Activated naive CD4-positive, alpha-beta T cell treated with anti-CD3 and anti-CD28 coated beads for 36 hours (primary cell): Measurements from ENCODE around the gene SYNPO2. TPM values are rescaled to one million over a fixed set of nuclear protein-coding genes. Genes with fewer than 3 reads are reported as not detected.

Experiments used
- CTCF ChIA-PET: fragments of 350-600 bp; sonication (Branson Sonifier 250); formaldehyde crosslinking; loops from one replicate; lab custom pipeline; 2021; ENCODE audit warnings: antibody characterized with exemption; lab: Charles Lee
- DNase-seq: peaks from one replicate; pipeline ENCODE4 v3.0.0-alpha.2; 2020
- H3K27ac Mint-ChIP-seq: one replicate; pipeline ENCODE4 v1.8.0; 2021; ENCODE audit warnings: mild to moderate bottlenecking, mixed read lengths
- H3K27me3 Mint-ChIP-seq: one replicate; pipeline ENCODE4 v1.8.0; 2021; ENCODE audit warnings: low read depth, mixed read lengths
- H3K36me3 Mint-ChIP-seq: one replicate; pipeline ENCODE4 v1.8.0; 2021; ENCODE audit warnings: low read depth, mixed read lengths
- H3K4me1 Mint-ChIP-seq: one replicate; pipeline ENCODE4 v1.8.0; 2021; ENCODE audit warnings: low read depth, mixed read lengths
- H3K4me3 Mint-ChIP-seq: one replicate; pipeline ENCODE4 v1.8.0; 2021; ENCODE audit warnings: mild to moderate bottlenecking, moderate library complexity, mixed read lengths
- H3K9me3 Mint-ChIP-seq: one replicate; pipeline ENCODE4 v1.8.0; 2021; ENCODE audit warnings: mixed read lengths
- intact Hi-C: fragments of 100-400 bp; cut with micrococcal nuclease; formaldehyde crosslinking; loops from one replicate; pipeline ENCODE4 v1.15.1; 2023
- total RNA-seq, 2 experiments: library from RNA; stranded (reverse); gene quantifications; one replicate each; pipeline ENCODE4 v1.2.3, GENCODE V29; 2021

The SYNPO2 gene
- total RNA-seq, 2 experiments from 2014 or later, result 0.14 TPM; not detected in 1

DNA sequence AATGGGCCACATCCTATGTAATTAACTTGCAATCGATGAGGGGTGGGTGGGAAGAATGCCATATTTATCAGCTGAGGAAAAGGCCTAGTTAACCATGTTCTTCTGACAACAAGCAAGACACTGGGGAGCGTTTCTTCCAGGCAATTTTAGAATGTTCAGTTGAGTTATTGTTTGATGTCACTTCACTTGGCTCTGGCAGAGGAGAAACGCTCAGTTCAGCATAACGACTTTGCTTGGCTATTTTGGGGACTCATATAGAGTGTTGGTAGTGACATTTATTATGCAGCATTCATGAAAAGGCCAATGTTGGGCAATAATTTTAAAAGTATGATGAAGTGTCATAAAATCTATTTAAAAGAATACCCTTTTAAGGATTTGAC is 648 bp downstream of the SYNPO2 start:
- intact Hi-C loops, result loop anchor here (10.0 kb wide), 1 partner anchor 465 kb away; no protein-coding TSS in a partner anchor
- Mint-ChIP-seq H3K27ac (no peak overlapping the region), H3K27me3 (peaks cover 30% of the 10 kb centered on the region), H3K9me3 (no peaks in the 10 kb centered on the region), H3K4me3 (peak overlapping the region; percentile 70), H3K4me1 (peaks cover 14% of the 10 kb centered on the region), H3K36me3 (no peaks in the 10 kb centered on the region)
- CTCF ChIA-PET, result interaction anchor here (1.0 to 6.4 kb wide), 5 partner anchors 23 to 119 kb away, joined by 3 to 57 read pairs (median 8); no protein-coding TSS in a partner anchor
- no peak for DNase-seq

DNA sequence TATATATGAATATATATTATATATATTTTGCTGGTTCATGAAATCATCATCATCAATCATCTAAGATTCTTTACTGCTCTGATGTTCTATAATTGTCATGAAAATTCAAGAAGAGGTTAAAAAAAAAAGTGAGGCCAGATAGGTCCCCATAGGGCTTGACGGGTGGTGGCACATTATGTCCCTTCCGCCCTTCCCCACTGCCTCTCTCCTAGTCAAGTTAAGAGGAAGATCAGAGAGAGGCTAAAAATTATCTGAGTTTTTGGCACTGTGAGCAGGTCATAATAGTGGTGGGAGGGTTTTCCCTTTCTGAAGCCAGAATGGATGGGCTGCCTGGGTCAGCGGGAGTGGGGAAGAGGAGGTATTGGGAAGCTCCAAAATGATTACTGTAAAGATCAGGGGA is 5.4 kb downstream of the SYNPO2 start:
- Mint-ChIP-seq H3K9me3 (peaks cover 7% of the 10 kb centered on the region), H3K4me3 (no peak overlapping the region), H3K36me3 (no peaks in the 10 kb centered on the region), H3K27me3 (peaks cover 19% of the 10 kb centered on the region), H3K4me1 (peaks cover 12% of the 10 kb centered on the region), H3K27ac (no peak overlapping the region)
- intact Hi-C loops, result loop anchor here (5.0 kb wide), 1 partner anchor 357 kb away; no protein-coding TSS in a partner anchor
- DNase-seq, result no peak
- CTCF ChIA-PET, result interaction anchor here (0.6 kb wide), 1 partner anchor 143 kb away, joined by 3 read pairs; no protein-coding TSS in a partner anchor

DNA sequence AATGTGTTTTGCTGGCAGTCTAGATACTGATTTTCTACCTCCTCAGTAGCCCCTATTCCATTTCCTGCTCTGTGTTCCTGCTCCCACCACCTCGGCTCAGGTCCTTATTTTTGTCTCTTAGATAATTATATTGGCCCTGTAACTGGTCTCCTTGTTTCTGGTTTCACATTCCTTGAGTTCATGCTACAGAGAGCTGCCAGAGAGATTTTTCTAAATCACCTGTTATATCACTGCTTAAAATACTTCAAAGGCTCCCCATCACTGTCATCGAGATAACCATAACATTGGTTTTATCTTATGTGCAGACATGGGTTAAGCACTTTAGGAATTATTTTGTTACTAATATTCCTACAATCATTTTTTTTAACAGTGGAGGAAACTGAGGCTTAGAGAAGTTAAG is 9.6 kb downstream of the SYNPO2 start:
- Mint-ChIP-seq H3K27ac (no peak overlapping the region), H3K4me3 (no peak overlapping the region), H3K36me3 (no peaks in the 10 kb centered on the region), H3K9me3 (peaks cover 7% of the 10 kb centered on the region), H3K27me3 (peaks cover 3% of the 10 kb centered on the region), H3K4me1 (peaks cover 5% of the 10 kb centered on the region)
- DNase-seq, result no peak
- intact Hi-C loops, result no loop called here
- CTCF ChIA-PET, result interaction anchor here (0.7 kb wide), 1 partner anchor 8 kb away, joined by 3 read pairs; no protein-coding TSS in a partner anchor

DNA sequence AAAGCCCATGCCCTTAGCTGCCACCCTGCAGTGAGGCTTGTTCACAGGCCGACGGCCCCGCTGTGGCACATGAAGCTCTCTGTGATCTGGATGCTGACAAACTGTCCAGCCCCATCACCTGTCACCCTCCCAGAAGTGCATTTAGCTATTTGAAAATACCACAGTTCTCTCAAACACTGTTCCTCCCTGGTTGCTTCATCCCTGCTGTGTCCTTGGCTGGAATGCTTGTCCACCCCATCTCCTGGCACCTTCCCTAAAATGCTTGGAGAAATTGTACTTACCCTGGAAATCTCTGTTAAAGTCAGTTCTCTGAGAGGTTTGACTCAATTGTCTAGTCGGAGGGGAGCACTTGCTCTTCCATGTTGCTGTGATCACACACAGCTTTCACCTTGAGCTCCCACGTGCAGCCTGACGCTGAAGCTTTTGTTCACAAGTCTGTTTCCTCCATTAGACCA is 10.1 kb downstream of the SYNPO2 start:
- no peak overlapping the region for H3K27ac Mint-ChIP-seq
- no peaks in the 10 kb centered on the region for H3K36me3 Mint-ChIP-seq
- intact Hi-C loops, result no loop called here
- no peak overlapping the region for H3K4me3 Mint-ChIP-seq
- DNase-seq, result no peak
- CTCF ChIA-PET, result interaction anchor here (0.7 kb wide), 1 partner anchor 8 kb away, joined by 3 read pairs; no protein-coding TSS in a partner anchor
- H3K27me3 Mint-ChIP-seq, result peaks cover 3% of the 10 kb centered on the region
- H3K4me1 Mint-ChIP-seq, result peaks cover 5% of the 10 kb centered on the region
- peaks cover 7% of the 10 kb centered on the region for H3K9me3 Mint-ChIP-seq

DNA sequence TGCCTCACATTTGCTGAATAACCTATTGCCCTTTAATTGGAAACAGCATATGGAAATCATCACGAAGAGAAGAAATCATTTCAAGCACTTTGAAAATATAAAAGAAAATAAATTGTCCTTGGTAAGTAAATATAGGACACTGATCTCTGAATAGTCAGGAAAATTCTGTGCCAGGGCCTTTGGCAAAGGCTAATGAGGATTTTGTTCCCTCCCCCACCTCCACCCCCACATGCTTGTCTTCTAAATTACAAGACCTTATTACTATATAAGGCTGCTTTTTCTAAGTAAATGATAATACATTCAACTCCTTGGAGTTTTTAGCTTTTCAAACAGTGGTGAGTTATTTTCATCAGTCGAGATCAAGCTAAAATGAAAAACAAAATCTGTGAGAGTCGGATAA is 15.8 kb downstream of the SYNPO2 start:
- H3K4me1 Mint-ChIP-seq, result no peaks in the 10 kb centered on the region
- H3K27me3 Mint-ChIP-seq, result peaks cover 14% of the 10 kb centered on the region
- H3K9me3 Mint-ChIP-seq, result no peaks in the 10 kb centered on the region
- no peak overlapping the region for H3K27ac Mint-ChIP-seq
- H3K36me3 Mint-ChIP-seq, result no peaks in the 10 kb centered on the region
- CTCF ChIA-PET, result no interaction called here
- H3K4me3 Mint-ChIP-seq, result no peak overlapping the region
- intact Hi-C loops, result no loop called here
- no peak for DNase-seq

DNA sequence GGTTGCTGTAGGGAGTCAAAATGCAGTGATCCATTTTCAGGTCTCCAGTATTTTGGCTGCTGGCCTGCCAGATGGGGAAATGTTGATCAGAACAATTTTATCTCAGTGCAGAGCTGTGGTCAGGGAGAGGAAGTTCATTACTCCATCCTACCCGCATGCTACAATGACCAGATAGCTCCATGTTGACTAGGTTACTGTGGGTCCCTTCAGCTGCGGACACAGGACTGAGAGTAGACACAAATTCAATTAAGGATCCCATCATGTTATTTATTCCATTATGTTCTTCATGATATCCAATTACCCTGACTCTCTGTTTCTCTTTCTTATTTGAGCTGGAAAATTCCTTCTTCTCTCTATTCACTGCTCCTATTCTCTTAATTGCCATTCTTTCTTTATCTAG is 16.3 kb downstream of the SYNPO2 start:
- H3K4me3 Mint-ChIP-seq, result no peak overlapping the region
- no peaks in the 10 kb centered on the region for H3K36me3 Mint-ChIP-seq
- no peak overlapping the region for H3K27ac Mint-ChIP-seq
- CTCF ChIA-PET, result no interaction called here
- intact Hi-C loops, result no loop called here
- H3K4me1 Mint-ChIP-seq, result no peaks in the 10 kb centered on the region
- no peak for DNase-seq
- H3K9me3 Mint-ChIP-seq, result no peaks in the 10 kb centered on the region
- H3K27me3 Mint-ChIP-seq, result peaks cover 14% of the 10 kb centered on the region

DNA sequence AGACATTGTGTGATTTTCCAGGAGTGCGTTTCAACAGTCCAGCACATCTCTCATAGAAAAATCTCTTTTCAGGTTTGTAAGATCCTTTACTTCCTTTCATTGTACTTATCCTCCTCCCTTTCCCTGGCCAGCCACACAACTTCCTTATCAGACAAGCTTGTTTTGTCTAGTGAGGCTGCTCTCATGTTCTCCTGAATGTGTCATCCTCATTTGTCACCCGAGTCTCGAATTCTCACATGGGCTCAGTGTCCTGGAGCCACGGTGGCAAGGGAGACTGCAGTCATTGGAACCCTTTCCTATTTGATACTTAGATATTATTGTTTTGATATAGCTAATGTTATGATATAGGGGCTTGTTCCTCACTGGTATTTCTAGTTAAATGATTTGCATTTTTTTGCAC is 16.9 kb downstream of the SYNPO2 start:
- intact Hi-C loops, result no loop called here
- DNase-seq, result no peak
- Mint-ChIP-seq H3K36me3 (no peaks in the 10 kb centered on the region), H3K27ac (no peak overlapping the region), H3K27me3 (peaks cover 14% of the 10 kb centered on the region), H3K4me1 (no peaks in the 10 kb centered on the region), H3K9me3 (no peaks in the 10 kb centered on the region), H3K4me3 (no peak overlapping the region)
- CTCF ChIA-PET, result no interaction called here

DNA sequence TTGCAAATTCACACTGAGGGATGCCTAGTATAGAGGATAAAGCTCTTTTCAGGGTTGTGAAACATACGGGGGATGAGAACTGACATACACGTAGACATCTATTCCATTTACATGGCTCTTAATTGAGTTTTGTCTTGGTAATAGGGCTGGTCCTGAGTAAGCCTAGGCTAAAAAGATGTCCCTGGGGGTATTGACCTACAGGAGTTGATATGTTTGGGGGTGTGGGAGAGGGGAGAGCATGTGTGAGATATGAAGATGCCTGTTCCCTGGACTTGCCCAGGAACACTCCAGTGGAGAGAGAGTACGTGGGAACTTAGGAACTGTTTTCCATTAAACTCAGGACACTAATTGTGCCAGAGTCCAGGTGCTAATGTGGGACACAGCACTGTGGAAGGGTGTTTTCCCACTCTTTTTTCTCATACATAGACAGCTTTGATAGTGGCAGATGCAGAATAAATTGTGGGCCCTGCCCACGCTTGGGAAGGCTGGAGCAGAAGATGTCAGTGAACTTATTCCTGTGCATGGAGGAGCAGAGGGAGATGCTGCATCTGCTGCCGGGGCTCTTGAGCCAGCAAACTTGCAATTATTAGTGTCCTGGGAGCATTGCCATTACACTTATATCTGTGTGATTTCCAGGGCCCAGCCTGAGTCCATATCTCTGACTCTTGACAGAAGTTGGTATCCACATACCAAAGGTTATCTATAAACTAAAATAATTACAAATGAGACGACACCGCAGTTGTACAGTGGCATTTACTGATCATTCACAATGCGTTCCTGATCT is 20.7 kb downstream of the SYNPO2 start:
- CTCF ChIA-PET, result no interaction called here
- peaks cover 16% of the 10 kb centered on the region for H3K27me3 Mint-ChIP-seq
- no peak overlapping the region for H3K4me3 Mint-ChIP-seq
- no peak for DNase-seq
- intact Hi-C loops, result no loop called here
- no peaks in the 10 kb centered on the region for H3K9me3 Mint-ChIP-seq
- no peaks in the 10 kb centered on the region for H3K36me3 Mint-ChIP-seq
- H3K4me1 Mint-ChIP-seq, result no peaks in the 10 kb centered on the region
- H3K27ac Mint-ChIP-seq, result no peak overlapping the region

DNA sequence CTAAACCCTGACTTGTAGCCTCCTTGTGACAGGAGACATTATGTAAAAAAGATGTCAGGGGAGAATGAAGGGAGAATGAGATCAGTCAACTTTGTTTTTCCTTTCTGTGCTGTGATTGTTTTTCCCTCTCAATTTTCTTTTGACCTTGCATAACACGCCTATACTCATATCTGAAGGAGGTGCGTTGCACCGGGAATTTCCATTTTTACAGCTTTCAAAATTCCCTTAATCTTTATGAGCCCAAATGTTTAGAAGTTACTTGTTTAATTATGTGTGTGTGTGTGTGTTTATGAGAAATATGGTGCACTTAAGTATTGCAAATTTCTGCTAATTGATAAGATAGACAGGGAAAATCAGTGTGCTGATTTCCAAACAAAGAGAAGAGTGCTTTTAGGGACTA is 21.6 kb downstream of the SYNPO2 start:
- Mint-ChIP-seq H3K9me3 (no peaks in the 10 kb centered on the region), H3K36me3 (no peaks in the 10 kb centered on the region), H3K4me3 (no peak overlapping the region), H3K27me3 (peaks cover 13% of the 10 kb centered on the region), H3K4me1 (no peaks in the 10 kb centered on the region), H3K27ac (no peak overlapping the region)
- intact Hi-C loops, result no loop called here
- DNase-seq, result no peak
- CTCF ChIA-PET, result interaction anchor here (0.8 kb wide), 1 partner anchor 19 kb away, joined by 3 read pairs; no protein-coding TSS in a partner anchor

DNA sequence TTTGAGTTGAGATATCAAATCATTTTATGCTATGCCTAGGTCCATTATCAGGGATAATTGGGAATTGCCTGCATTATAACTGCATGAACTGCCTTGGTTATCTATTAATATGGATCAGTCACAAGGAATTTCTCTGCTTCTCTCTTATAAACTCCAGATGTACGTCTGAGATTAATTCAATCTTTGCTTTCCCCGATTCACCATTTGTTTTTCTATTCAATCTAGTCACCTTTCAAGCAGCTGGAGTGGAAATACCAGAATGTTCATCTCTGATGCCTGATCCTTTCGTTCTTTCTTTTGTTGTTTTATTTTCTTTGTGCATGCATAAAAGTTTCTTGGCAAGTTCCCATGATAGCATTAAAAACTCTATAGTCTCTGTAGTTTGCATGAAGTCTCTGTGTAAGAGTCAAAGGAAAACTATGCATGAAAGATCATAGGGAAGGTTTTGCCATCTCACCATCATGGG is 22.6 kb downstream of the SYNPO2 start:
- no peaks in the 10 kb centered on the region for H3K36me3 Mint-ChIP-seq
- peaks cover 9% of the 10 kb centered on the region for H3K27me3 Mint-ChIP-seq
- H3K4me1 Mint-ChIP-seq, result no peaks in the 10 kb centered on the region
- H3K27ac Mint-ChIP-seq, result no peak overlapping the region
- CTCF ChIA-PET, result no interaction called here
- H3K4me3 Mint-ChIP-seq, result no peak overlapping the region
- DNase-seq, result no peak
- no peaks in the 10 kb centered on the region for H3K9me3 Mint-ChIP-seq
- intact Hi-C loops, result no loop called here

DNA sequence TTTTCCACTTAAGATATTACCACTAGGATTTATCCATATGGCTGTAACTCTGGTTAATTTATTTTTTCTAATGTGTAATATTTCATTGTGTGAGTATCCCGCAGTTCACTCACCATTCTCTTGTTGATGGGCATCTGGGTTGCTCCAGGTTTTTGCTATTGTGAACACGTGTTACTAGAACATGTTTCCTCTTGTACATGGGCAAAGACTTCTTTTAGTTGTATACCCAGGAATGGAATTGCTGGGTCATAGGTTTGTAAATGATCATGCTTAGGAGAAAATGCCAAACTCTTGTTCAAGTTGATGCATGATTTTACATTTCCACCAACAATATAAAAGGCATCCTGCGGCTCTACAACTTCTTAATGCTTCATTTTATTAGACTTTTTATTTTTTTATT is 26.8 kb downstream of the SYNPO2 start:
- no peaks in the 10 kb centered on the region for H3K9me3 Mint-ChIP-seq
- intact Hi-C loops, result no loop called here
- H3K36me3 Mint-ChIP-seq, result no peaks in the 10 kb centered on the region
- H3K27ac Mint-ChIP-seq, result no peak overlapping the region
- peaks cover 9% of the 10 kb centered on the region for H3K27me3 Mint-ChIP-seq
- DNase-seq, result no peak
- no peak overlapping the region for H3K4me3 Mint-ChIP-seq
- CTCF ChIA-PET, result no interaction called here
- H3K4me1 Mint-ChIP-seq, result no peaks in the 10 kb centered on the region

DNA sequence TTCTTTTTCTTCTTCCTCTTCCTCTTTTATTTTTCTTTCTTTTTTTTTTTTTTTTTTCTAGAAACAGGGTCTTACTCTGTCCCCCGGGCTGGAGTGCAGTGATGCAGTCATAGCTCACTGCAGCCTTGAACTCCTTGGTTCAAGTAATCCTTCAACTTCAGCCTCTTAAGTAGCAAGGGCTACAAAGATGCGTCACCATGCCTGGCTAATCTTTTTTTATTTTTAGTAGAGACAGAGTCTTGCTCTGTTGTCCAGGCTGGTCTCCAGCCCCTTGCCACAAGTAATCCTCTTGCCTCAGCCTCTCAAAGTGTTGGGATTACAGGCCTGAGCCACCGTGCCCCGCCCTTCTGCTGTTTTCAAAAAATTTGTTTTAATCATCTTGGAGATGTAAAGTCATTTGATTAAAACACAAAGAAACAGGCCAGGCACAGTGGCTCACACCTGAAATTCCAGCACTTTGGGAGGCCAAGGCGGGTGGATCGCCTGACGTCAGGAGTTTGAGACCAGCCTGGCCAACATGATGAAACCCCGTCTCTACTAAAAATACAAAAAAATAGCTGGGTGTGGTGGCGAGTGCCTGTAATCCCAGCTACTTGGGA is 28.1 kb downstream of the SYNPO2 start:
- peaks cover 12% of the 10 kb centered on the region for H3K27me3 Mint-ChIP-seq
- CTCF ChIA-PET, result no interaction called here
- no peaks in the 10 kb centered on the region for H3K4me1 Mint-ChIP-seq
- intact Hi-C loops, result no loop called here
- H3K9me3 Mint-ChIP-seq, result no peaks in the 10 kb centered on the region
- no peak for DNase-seq
- H3K36me3 Mint-ChIP-seq, result no peaks in the 10 kb centered on the region
- no peak overlapping the region for H3K27ac Mint-ChIP-seq
- H3K4me3 Mint-ChIP-seq, result no peak overlapping the region
